Placental epithelial cell (primary cell): ENCODE data around the gene CLCA2. TPM values are rescaled to one million over a fixed set of nuclear protein-coding genes. Genes with fewer than 3 reads are reported as not detected.

Experiments used
- total RNA-seq: library from RNA; depleted of rRNA; stranded (reverse); fragments of >200 nt; gene quantifications from 2 replicates; pipeline ENCODE4 v1.2.3, GENCODE V29; 2012

The CLCA2 gene, protein sequence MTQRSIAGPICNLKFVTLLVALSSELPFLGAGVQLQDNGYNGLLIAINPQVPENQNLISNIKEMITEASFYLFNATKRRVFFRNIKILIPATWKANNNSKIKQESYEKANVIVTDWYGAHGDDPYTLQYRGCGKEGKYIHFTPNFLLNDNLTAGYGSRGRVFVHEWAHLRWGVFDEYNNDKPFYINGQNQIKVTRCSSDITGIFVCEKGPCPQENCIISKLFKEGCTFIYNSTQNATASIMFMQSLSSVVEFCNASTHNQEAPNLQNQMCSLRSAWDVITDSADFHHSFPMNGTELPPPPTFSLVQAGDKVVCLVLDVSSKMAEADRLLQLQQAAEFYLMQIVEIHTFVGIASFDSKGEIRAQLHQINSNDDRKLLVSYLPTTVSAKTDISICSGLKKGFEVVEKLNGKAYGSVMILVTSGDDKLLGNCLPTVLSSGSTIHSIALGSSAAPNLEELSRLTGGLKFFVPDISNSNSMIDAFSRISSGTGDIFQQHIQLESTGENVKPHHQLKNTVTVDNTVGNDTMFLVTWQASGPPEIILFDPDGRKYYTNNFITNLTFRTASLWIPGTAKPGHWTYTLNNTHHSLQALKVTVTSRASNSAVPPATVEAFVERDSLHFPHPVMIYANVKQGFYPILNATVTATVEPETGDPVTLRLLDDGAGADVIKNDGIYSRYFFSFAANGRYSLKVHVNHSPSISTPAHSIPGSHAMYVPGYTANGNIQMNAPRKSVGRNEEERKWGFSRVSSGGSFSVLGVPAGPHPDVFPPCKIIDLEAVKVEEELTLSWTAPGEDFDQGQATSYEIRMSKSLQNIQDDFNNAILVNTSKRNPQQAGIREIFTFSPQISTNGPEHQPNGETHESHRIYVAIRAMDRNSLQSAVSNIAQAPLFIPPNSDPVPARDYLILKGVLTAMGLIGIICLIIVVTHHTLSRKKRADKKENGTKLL
- total RNA-seq, result 1.8 and 2.0 TPM in 2 replicates

DNA sequence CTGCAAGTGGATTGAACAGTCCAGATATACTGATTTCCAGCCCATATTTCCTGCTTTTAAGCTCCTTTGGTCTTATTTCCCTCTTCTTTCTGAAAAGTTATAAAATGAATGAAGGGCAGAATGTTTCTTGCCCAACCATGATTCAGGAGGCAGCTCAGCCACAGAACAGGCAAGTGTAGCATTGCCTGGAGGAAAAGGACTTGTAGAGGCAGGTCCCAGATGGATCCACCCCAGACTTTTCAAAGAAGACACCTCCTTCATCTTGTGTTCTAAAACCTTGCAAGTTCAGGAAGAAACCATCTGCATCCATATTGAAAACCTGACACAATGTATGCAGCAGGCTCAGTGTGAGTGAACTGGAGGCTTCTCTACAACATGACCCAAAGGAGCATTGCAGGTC, at the start of gene CLCA2:
Gene CLCA2, plus strand, starts transcription at position 299 of the 400 bp plus-strand sequence. Its CDS starts 77 bp downstream, at position 376.

GRCh38 chr1:86395751-86396497, 28.0 kb upstream of the CLCA2 start, which contains the start of gene ODF2L:
Gene ODF2L, minus strand, starts transcription at chr1:86396323. Its CDS starts 9,296 bp downstream, at chr1:86387027.

GRCh38 chr1:86468501-86468977, 44.6 kb downstream of the CLCA2 start, which contains the start of gene CLCA1:
Gene CLCA1, plus strand, starts transcription at chr1:86468927. Its CDS starts 45 bp downstream, at chr1:86468972.

Other genes starting within 250 kb of the CLCA2 start
- 48.7 and 61.7 TPM in 2 replicates for gene ODF2L, start 27.8 kb upstream of the CLCA2 start, total RNA-seq
- not detected in 2 replicates for gene CLCA1, start 44.8 kb downstream of the CLCA2 start, total RNA-seq
- gene CLCA4, start 122.9 kb downstream of the CLCA2 start, total RNA-seq, result not detected in 2 replicates